DOHH2 (cell line): ENCODE results near the gene JAK3.
"Not testable (repeated sequence)": the region's sequence is repeated elsewhere in the genome, so short reads cannot be mapped to it uniquely, and the experiment has no call there.

Experiments used
- H3F3A ChIP-seq: fragments of 200-600 bp; sonication (generic), shearing (Covaris generic); 2 replicates; pipeline ENCODE4 v1.6.0; 2016; ENCODE audit warnings: antibody characterized with exemption, mild to moderate bottlenecking; ENCODE audit not compliant: control insufficient read depth, insufficient read depth
- H3K27ac ChIP-seq: fragments of 200-600 bp; sonication (generic); 2 replicates; pipeline ENCODE4 v1.5.1; 2014; ENCODE audit warnings: low read depth, mild to moderate bottlenecking, low read length, moderate library complexity
- H3K27me3 ChIP-seq: fragments of 200-600 bp; sonication (generic); 2 replicates; pipeline ENCODE4 v1.6.1; 2014; ENCODE audit warnings: mild to moderate bottlenecking, low read length, mixed read lengths; ENCODE audit not compliant: control insufficient read depth
- H3K36me3 ChIP-seq: fragments of 200-600 bp; sonication (generic); 2 replicates; pipeline ENCODE4 v1.6.1; 2014; ENCODE audit warnings: mild to moderate bottlenecking, low read length, moderate library complexity, mixed read lengths; ENCODE audit not compliant: control insufficient read depth
- H3K4me1 ChIP-seq: fragments of 200-600 bp; sonication (generic); 2 replicates; pipeline ENCODE4 v1.6.1; 2014; ENCODE audit warnings: mild to moderate bottlenecking, low read length, mixed read lengths; ENCODE audit not compliant: control insufficient read depth
- H3K4me2 ChIP-seq: fragments of 200-600 bp; sonication (generic); 2 replicates; pipeline ENCODE4 v1.6.0; 2014; ENCODE audit warnings: mild to moderate bottlenecking, low read length, moderate library complexity
- H3K4me3 ChIP-seq: fragments of 200-600 bp; sonication (generic); 2 replicates; pipeline ENCODE4 v1.5.1; 2014; ENCODE audit warnings: mild to moderate bottlenecking, low read length, mixed read lengths
- H3K79me2 ChIP-seq: fragments of 200-600 bp; sonication (generic); 2 replicates; pipeline ENCODE4 v1.6.1; 2014; ENCODE audit warnings: mild to moderate bottlenecking, low read length, mixed read lengths; ENCODE audit not compliant: control insufficient read depth
- H3K9me2 ChIP-seq: fragments of 200-600 bp; sonication (generic); replicated peaks from 2 replicates; pipeline ENCODE4 v1.6.1; 2014; ENCODE audit warnings: mild to moderate bottlenecking, low read length, mixed read lengths; ENCODE audit not compliant: control insufficient read depth
- H3K9me3 ChIP-seq: fragments of 200-600 bp; sonication (generic); 2 replicates; pipeline ENCODE4 v1.6.1; 2014; ENCODE audit warnings: antibody characterized with exemption, low read length, mixed read lengths; ENCODE audit not compliant: control insufficient read depth, insufficient read depth
- H4K20me1 ChIP-seq: fragments of 200-600 bp; sonication (generic); 2 replicates; pipeline ENCODE4 v1.6.0; 2014; ENCODE audit warnings: low read depth, mild to moderate bottlenecking, antibody characterized with exemption, low read length, moderate library complexity; ENCODE audit not compliant: control insufficient read depth, insufficient read depth
- EZH2phosphoT487 ChIP-seq: fragments of 200-600 bp; sonication (generic); IDR thresholded peaks from 2 replicates; pipeline ENCODE4 v1.6.1; 2017; ENCODE audit warnings: borderline replicate concordance, mild to moderate bottlenecking, antibody characterized with exemption, low read length, moderate library complexity, mixed read lengths
- TF ChIP-seq, protein P1 (sequence below): fragments of 200-600 bp; sonication (generic); IDR thresholded peaks from one replicate; pipeline ENCODE4 v1.5.1; 2014; ENCODE audit warnings: antibody characterized with exemption, mild to moderate bottlenecking, low read depth, low read length; ENCODE audit not compliant: poor library complexity, severe bottlenecking

Gene JAK3

DNA sequence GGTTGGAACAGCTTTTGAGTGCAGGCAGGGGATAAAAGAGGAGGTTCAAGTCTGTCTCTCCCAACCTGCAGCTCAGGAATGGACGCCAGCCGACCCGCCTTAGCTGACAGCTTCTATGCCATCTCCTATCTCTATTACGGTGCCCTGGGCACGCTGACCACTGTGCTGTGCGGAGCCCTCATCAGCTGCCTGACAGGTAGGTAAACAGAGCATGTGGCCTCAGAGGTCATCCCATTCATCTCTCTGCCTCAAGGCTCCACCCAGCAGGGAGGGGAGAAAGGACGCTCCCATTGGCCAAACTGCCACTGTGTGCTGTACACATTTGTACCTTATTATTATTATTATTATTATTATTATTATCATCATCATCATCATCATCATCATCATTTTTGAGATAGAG is 40.5 kb upstream of the JAK3 start:
- Histone ChIP-seq H3K27ac (no peak overlapping the region), H3K4me1 (peaks cover 11% of the 10 kb centered on the region), H3K9me2 (no peaks in the 10 kb centered on the region), H3K79me2 (no peaks in the 10 kb centered on the region), H3K4me2 (no peak overlapping the region), H3K36me3 (no peaks in the 10 kb centered on the region), H3K9me3 (no peaks in the 10 kb centered on the region), H3K27me3 (no peaks in the 10 kb centered on the region), H3K4me3 (no peak overlapping the region), H4K20me1 (no peaks in the 10 kb centered on the region), H3F3A (0 out of 2 replicates have a peak, but pooled peaks cover 2% of the 10 kb centered on the region)
- TF ChIP-seq, protein P1, sequence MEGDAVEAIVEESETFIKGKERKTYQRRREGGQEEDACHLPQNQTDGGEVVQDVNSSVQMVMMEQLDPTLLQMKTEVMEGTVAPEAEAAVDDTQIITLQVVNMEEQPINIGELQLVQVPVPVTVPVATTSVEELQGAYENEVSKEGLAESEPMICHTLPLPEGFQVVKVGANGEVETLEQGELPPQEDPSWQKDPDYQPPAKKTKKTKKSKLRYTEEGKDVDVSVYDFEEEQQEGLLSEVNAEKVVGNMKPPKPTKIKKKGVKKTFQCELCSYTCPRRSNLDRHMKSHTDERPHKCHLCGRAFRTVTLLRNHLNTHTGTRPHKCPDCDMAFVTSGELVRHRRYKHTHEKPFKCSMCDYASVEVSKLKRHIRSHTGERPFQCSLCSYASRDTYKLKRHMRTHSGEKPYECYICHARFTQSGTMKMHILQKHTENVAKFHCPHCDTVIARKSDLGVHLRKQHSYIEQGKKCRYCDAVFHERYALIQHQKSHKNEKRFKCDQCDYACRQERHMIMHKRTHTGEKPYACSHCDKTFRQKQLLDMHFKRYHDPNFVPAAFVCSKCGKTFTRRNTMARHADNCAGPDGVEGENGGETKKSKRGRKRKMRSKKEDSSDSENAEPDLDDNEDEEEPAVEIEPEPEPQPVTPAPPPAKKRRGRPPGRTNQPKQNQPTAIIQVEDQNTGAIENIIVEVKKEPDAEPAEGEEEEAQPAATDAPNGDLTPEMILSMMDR: no peak
- TF ChIP-seq EZH2phosphoT487: no peak

DNA sequence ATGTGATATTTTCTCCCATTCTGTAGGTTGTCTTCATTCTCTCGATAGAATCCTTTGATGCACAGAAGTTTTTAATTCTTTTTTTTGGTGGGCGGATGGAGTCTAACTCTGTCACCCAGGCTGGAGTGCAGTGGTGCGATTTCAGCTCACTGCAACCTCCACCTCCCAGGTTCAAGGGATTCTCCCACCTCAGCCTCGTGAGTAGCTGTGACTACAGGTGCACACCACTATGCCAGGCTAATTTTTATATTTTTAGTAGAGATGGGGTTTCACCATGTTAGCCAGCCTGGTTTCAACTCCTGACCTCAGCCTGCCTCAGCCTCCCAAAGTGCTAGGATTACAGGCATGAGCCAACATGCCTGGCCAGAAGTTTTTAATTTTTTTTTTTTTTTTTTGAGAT is 39.4 kb upstream of the JAK3 start:
- not testable (repeated sequence) for H3K4me2 ChIP-seq, H3K36me3 ChIP-seq, H3K9me2 ChIP-seq, H4K20me1 ChIP-seq, H3K79me2 ChIP-seq, H3K27me3 ChIP-seq, H3F3A ChIP-seq, H3K27ac ChIP-seq, H3K9me3 ChIP-seq, H3K4me3 ChIP-seq
- peaks cover 11% of the 10 kb centered on the region for H3K4me1 ChIP-seq

DNA sequence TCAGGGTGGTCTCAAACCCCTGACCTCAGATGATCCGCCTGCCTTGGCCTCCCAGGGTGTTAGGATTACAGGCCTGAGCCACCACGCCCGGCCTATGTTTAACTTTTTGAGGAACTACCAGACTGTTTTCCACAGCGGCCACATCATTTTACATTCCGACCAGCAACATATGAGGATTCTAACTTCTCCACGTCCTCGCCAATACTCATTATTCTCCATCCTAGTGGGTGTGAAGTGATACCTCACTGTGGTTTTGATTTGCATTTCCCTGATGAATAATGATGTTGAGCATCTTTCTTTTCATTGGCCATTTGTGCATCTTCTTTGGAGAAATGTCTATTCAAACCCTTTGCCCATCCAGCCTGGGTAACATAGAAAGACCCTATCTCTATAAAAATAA is 38.7 kb upstream of the JAK3 start:
- Histone ChIP-seq H3K9me2 (no peaks in the 10 kb centered on the region), H4K20me1 (no peaks in the 10 kb centered on the region), H3K27me3 (no peaks in the 10 kb centered on the region), H3K4me1 (peaks cover 11% of the 10 kb centered on the region), H3K4me2 (no peak overlapping the region), H3K36me3 (no peaks in the 10 kb centered on the region), H3K79me2 (no peaks in the 10 kb centered on the region), H3K4me3 (no peak overlapping the region), H3K9me3 (no peaks in the 10 kb centered on the region), H3K27ac (no peak overlapping the region), H3F3A (0 out of 2 replicates have a peak, but pooled peaks cover 2% of the 10 kb centered on the region)
- TF ChIP-seq, protein P1: no peak
- TF ChIP-seq EZH2phosphoT487: no peak

DNA sequence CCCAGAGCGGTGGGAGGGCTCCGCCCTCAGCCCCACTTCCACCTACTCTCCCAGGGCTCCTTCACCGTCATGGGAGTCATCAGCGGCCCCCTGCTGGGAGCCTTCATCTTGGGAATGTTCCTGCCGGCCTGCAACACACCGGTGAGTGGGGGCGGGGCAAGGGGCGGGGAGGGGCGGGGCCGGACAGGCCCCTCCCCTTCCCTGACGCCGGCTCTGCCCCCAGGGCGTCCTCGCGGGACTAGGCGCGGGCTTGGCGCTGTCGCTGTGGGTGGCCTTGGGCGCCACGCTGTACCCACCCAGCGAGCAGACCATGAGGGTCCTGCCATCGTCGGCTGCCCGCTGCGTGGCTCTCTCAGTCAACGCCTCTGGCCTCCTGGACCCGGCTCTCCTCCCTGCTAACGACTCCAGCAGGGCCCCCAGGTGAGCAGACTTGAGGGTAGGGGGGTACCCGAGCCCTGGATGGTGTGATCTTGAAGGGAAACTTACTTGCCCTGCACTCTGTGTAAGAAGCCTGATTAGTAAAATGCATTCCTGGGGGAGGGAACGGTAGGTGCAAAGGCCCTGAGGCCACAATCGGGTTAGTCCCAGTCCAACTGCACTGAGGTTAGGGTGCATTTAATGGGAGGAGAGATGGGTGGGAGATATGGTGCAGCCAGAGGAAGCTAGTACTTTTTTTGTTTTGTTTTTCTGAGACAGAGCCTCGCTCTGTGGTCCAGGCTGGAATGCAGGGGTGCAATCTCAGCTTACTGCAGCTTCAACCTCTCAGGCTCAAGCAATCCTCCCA is 36.0 kb upstream of the JAK3 start:
- Histone ChIP-seq H3K36me3 (no peaks in the 10 kb centered on the region), H3K4me1 (peaks cover 11% of the 10 kb centered on the region), H3K27me3 (no peaks in the 10 kb centered on the region), H3K9me3 (no peaks in the 10 kb centered on the region), H3K4me2 (no peak overlapping the region), H3K4me3 (no peak overlapping the region), H3K27ac (no peak overlapping the region), H4K20me1 (no peaks in the 10 kb centered on the region), H3K79me2 (no peaks in the 10 kb centered on the region), H3F3A (0 out of 2 replicates have a peak, but pooled peaks cover 2% of the 10 kb centered on the region), H3K9me2 (no peaks in the 10 kb centered on the region)
- no peak for TF ChIP-seq EZH2phosphoT487
- TF ChIP-seq, protein P1: no peak
